Effector memory CD8-positive, alpha-beta T cell (primary cell): Measurements from ENCODE around the gene GYG2.
"Not testable (repeated sequence)": the region's sequence is repeated elsewhere in the genome, so short reads cannot be mapped to it uniquely, and the experiment has no call there.

Experiments
- ATAC-seq: fragments of 150-1000 bp; cut with Tn5 transposase; replicated peaks from 2 replicates; pipeline ENCODE4 v1.10.0; 2021; ENCODE audit warnings: mild to moderate bottlenecking, moderate library complexity
- DNase-seq, 3 experiments: peaks; one replicate each; pipeline ENCODE4 v3.0.0; 2021
- H3K27ac Mint-ChIP-seq, 2 donors: one replicate each; pipeline ENCODE4 v1.8.0; 2022; ENCODE audit warnings: mild to moderate bottlenecking in 2 of 2, mixed read lengths in 2 of 2, moderate library complexity in 2 of 2
- H3K27me3 Mint-ChIP-seq, 2 donors: one replicate each; pipeline ENCODE4 v1.8.0; 2022; ENCODE audit warnings: mixed read lengths in 2 of 2
- H3K36me3 Mint-ChIP-seq: one replicate; pipeline ENCODE4 v1.8.0; 2022; ENCODE audit warnings: mild to moderate bottlenecking, moderate library complexity, mixed read lengths; ENCODE audit not compliant: insufficient read depth
- H3K4me1 Mint-ChIP-seq, 2 donors: one replicate each; pipeline ENCODE4 v1.8.0; 2022; ENCODE audit warnings: low read depth in 2 of 2, mixed read lengths in 2 of 2
- H3K4me3 Mint-ChIP-seq, 2 donors: one replicate each; pipeline ENCODE4 v1.8.0; 2022; ENCODE audit warnings: mild to moderate bottlenecking in 2 of 2, mixed read lengths in 2 of 2, moderate library complexity in 2 of 2
- H3K9me3 Mint-ChIP-seq, 2 donors: one replicate each; pipeline ENCODE4 v1.8.0; 2022; ENCODE audit warnings: mixed read lengths in 2 of 2
- total RNA-seq, 9 experiments: gene quantifications; one replicate each; lab custom pipeline; 2026; lab: John Stamatoyannopoulos, UW

The GYG2 gene
- total RNA-seq: 0 to 0.78 (median 0) reads per million in 9 experiments

DNA sequence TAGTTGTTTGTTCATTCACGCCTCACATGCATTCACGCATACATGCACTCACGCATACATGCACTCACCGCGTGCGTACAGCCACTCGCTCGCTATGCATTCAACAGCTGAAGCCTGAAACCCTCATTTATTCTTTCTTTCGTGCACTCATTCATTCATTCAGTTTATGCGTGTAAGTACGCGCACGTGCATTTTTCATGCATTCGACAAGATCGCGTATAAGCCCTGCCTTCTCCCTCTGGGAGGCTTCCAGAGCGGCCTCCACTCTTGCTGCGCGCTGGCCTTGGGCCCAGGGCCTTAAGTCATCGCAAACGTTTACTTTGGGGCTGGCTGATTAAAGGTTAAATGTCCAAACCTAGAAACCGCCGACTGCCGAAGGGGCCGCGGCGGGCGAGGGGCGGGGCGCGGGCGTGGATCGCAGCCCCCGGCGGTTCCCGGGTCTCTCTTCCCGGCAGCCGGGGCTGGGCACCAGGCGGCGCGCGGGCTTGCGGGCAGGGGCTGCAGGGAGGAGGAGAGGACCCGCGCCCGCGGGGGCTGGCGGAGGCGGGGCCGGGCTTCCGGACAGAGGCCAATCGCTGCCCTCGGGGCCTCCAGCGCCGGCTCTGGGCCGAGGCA, at the start of gene GYG2:
GYG2 (plus strand) TSS at position 587 of the 615 bp plus-strand sequence. CDS start 1,259 bp downstream, outside the sequence.
- H3K9me3 Mint-ChIP-seq: no peaks in the 10 kb centered on the region
- H3K36me3 Mint-ChIP-seq: no peaks in the 10 kb centered on the region
- DNase-seq (no peak), ATAC-seq (no peak)
- no peak within 1 kb of the TSS for H3K27ac Mint-ChIP-seq
- H3K4me3 Mint-ChIP-seq: no peak within 1 kb of the TSS
- H3K4me1 Mint-ChIP-seq: no peaks in the 10 kb centered on the region
- H3K27me3 Mint-ChIP-seq: peaks cover 0 to 31% of the 10 kb centered on the region in 2 donors

DNA sequence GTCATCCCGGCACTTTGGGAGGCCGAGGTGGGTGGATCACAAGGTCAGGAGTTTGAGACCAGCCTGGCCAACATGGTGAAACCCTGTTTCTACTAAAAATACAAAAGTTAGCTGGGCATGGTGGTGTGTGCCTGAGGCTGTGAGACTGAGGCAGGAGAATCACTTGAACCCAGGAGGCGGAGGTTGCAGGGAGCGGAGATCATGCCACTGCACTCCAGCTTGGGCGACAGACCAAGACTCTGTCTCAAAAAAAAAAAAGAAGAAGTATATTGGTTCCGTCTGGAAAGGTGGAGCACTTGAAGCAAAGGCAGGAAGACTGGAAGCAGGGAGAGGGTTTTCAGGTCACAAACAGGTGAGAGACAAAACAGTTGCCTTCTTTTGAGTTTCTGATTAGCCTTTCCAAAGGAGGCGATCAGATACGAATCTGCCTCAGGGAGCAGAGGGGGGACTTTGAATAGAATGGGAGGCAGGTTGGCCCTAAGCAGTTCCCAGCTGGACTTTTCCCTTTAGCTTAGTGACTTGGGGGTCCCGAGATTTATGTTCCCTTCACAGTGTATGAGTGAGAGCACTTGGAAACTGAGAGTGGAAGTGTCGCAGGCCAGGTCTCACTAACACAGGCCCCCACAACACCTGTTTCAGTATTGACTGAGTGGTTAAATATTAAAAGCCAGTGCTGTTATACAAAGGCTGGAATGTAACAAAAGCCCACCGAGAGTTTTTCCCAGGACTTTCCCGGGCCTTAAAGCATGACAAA, 48.1 kb upstream of the GYG2 start:
- not testable (repeated sequence) for H3K4me1 Mint-ChIP-seq, H3K36me3 Mint-ChIP-seq, H3K4me3 Mint-ChIP-seq, ATAC-seq, H3K9me3 Mint-ChIP-seq, H3K27ac Mint-ChIP-seq, DNase-seq
- peaks cover 0 to 15% of the 10 kb centered on the region in 2 donors for H3K27me3 Mint-ChIP-seq

DNA sequence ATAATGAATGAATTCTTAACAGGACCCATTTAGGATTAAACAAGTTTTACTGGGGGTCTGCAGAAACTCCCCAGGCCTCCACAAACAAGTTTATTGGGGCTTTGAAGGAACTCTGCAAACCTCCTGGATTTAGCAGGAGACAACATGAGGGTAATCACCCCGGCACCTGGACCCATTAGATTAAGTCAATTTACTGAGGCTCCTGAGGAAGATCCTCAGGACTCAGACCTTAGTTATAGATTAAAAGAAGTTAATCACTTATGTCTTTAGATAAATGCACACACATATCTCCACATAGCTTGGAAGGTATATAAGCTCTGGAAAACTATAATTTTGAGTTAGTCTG, 47.5 kb upstream of the GYG2 start:
- Mint-ChIP-seq H3K27me3 (peaks cover 0 to 15% of the 10 kb centered on the region in 2 donors), H3K9me3 (no peaks in the 10 kb centered on the region), H3K4me1 (no peaks in the 10 kb centered on the region), H3K27ac (no peak overlapping the region), H3K4me3 (no peak overlapping the region), H3K36me3 (no peaks in the 10 kb centered on the region)
- DNase-seq (no peak), ATAC-seq (no peak)

DNA sequence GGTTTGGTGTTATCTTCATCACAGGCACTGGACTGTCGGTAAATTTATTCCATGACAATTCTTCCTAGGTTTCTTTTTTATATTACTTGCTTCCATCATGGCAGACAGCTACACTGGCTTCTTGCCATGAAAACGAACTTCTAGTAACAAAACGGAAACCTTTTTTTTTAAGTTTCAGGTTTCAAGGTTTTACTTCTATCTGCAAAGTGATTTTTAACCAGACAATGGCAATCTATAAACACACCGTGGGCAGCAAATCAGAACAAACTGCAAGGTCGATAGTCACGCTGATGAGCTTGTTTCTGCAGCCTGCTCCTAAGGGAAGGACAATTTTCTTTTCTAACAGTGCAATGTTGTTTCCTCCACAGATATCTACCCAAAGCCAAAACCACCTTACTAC, 47.0 kb upstream of the GYG2 start:
- Mint-ChIP-seq H3K4me1 (no peaks in the 10 kb centered on the region), H3K4me3 (no peak overlapping the region), H3K27me3 (peaks cover 3 to 16% of the 10 kb centered on the region in 2 donors), H3K36me3 (no peaks in the 10 kb centered on the region), H3K27ac (no peak overlapping the region), H3K9me3 (no peaks in the 10 kb centered on the region)
- DNase-seq: no peak
- ATAC-seq: no peak

DNA sequence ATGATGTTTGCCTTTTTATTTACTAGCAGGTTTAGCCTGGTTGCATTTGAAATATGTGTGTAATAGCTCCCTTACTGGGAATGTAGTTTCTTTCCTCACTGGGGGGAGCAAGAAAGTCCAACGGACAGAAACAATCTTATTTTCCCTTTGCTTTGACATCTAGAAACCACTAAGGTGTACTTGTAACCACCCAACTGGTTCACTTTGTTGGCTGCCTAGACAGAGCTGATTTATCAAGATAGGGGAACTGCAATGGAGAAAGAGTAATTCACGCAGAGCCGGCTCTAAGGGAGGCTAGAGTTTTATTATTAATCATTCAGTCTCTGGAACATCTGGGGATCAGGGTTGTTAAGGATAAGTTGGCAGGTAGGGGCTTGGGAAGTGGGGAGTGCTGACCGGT, 46.6 kb upstream of the GYG2 start:
- H3K4me1 Mint-ChIP-seq: no peaks in the 10 kb centered on the region
- H3K9me3 Mint-ChIP-seq: no peaks in the 10 kb centered on the region
- no peak for ATAC-seq
- no peak overlapping the region for H3K27ac Mint-ChIP-seq
- H3K27me3 Mint-ChIP-seq: peaks cover 8 to 17% of the 10 kb centered on the region in 2 donors
- DNase-seq: no peak
- H3K4me3 Mint-ChIP-seq: no peak overlapping the region
- no peaks in the 10 kb centered on the region for H3K36me3 Mint-ChIP-seq

DNA sequence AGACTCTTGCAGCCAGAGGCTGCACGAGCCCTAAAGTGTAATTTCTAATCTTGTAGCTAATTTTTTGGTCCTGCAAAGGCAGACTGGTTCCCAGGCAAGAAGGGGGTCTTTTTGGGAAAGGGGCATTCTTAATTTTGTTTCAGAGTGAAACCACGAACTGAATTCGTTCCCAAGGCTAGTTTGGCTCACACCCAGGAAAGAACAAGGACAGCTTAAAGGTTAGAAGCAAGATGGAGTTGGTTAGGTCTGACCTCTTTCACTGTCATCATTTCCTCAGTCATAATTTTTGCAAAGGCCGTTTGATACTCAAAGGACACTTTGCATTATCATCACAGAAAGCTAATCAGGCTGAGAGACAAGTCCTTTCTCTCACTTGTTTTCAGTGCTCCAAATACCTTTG, 46.0 kb upstream of the GYG2 start:
- H3K4me3 Mint-ChIP-seq: no peak overlapping the region
- no peaks in the 10 kb centered on the region for H3K36me3 Mint-ChIP-seq
- H3K4me1 Mint-ChIP-seq: no peaks in the 10 kb centered on the region
- no peaks in the 10 kb centered on the region for H3K9me3 Mint-ChIP-seq
- H3K27ac Mint-ChIP-seq: no peak overlapping the region
- peaks cover 8 to 12% of the 10 kb centered on the region in 2 donors for H3K27me3 Mint-ChIP-seq
- ATAC-seq: no peak
- DNase-seq: no peak

DNA sequence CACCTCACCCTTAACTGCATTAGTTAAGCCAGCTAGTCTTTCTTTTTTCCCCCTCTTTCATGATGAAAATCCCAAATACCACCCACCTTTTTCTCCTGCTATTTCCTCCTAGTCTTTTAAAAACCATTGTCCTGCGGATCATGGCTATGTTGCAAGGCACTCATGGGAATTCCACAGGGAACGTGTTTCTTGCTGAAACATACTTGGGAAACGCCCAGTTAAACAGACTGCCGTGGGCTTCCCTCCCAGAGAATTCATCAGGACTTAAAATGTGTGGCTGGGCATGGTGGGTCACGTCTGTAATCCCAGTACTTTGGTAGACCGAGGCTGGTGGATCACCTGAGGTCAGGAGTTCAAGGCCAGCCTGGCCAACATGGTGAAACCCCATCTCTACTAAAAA, 44.7 kb upstream of the GYG2 start:
- Mint-ChIP-seq H3K36me3 (no peaks in the 10 kb centered on the region), H3K9me3 (no peaks in the 10 kb centered on the region), H3K27ac (no peak overlapping the region), H3K27me3 (peaks cover 7 to 8% of the 10 kb centered on the region in 2 donors), H3K4me3 (no peak overlapping the region), H3K4me1 (no peaks in the 10 kb centered on the region)
- DNase-seq (no peak), ATAC-seq (no peak)

DNA sequence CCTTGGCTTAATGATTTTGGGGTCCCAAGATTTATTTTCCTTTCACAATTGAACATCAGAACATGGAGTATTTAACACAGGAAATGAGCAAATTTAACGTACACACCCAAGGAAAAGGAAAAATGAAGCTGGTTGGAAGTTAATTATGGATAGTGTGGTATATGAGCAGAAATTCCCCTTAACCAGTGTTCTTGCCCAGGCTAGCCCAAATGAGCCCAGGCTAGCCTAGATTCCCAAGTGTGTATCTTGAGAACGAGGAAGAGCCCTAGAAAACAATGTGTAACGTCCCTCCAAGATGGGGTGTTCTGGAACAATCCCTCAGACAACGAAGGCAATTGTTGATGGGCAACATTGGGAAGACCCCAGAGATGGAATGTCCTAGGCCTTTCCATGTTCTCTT, 43.2 kb upstream of the GYG2 start:
- H3K9me3 Mint-ChIP-seq: no peaks in the 10 kb centered on the region

DNA sequence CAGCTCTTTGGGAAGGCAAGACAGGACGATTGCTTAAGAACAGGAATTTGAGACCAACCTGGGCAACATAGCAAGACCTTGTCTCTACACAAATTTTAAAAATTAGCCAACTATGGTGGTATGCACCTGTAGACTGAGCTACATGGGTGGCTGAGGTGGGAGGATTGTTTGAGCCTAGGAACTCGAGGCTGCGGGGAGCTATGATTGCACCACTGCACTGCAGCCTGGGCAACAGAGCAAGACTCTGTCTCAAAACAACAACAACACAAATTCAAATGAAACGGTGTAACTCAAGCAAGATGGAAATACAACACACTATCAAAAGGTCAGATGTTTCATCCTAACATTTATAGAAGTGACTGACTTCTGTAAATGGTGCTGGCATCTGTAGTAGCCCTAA, 39.8 kb upstream of the GYG2 start:
- ATAC-seq (no peak), DNase-seq (no peak)
- H3K9me3 Mint-ChIP-seq: no peaks in the 10 kb centered on the region
- peaks cover 7 to 18% of the 10 kb centered on the region in 2 donors for H3K27me3 Mint-ChIP-seq
- H3K4me1 Mint-ChIP-seq: no peaks in the 10 kb centered on the region
- no peak overlapping the region for H3K4me3 Mint-ChIP-seq
- no peaks in the 10 kb centered on the region for H3K36me3 Mint-ChIP-seq
- H3K27ac Mint-ChIP-seq: no peak overlapping the region

More for the DNA sequence above, 43.2 kb upstream of the GYG2 start:
- Mint-ChIP-seq H3K4me1 (no peaks in the 10 kb centered on the region), H3K27ac (no peak overlapping the region), H3K27me3 (peaks cover 7 to 8% of the 10 kb centered on the region in 2 donors), H3K36me3 (no peaks in the 10 kb centered on the region), H3K4me3 (no peak overlapping the region)
- no peak for DNase-seq
- ATAC-seq: no peak

DNA sequence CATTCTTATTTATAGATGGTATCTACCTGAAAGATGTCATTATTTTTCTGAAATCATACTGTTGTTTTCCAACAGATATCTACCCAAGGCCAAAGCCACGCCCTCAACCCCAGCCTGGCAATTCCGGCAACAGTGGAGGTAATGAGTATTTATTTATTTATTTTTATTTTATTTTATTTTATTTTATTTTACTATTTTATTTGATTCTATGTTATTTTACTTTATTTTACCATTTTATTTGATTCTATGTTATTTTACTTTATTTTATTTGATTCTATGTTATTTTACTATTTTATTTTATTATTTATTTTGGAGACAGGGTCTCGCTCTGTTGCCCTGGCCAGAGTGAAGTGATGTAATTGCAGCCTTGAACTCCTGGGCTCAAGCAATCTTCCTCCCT, 39.2 kb upstream of the GYG2 start:
- no peak overlapping the region for H3K4me3 Mint-ChIP-seq
- no peaks in the 10 kb centered on the region for H3K9me3 Mint-ChIP-seq
- H3K27me3 Mint-ChIP-seq: peaks cover 7 to 20% of the 10 kb centered on the region in 2 donors

DNA sequence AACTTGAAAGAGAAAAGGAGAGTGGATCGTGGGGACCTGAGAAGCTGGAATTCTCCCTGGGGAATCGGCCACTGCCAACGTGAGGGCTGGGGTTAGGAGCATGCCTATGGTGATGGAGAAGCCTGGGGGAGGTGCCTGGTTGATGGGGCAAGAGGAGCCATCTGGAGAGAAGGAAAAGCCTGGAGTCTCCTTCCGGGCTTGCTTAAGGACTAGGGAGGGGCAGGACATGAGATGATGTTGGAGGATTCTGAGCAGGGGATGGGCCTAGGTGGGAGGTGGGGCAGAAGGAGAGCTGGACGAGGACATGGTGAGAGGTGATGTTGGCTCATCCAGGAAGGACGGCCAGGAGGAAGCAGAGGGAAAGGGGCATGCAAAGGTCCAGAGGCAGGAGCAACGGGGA, 35.0 kb upstream of the GYG2 start:
- Mint-ChIP-seq H3K4me3 (no peak overlapping the region), H3K27ac (no peak overlapping the region)

More for the DNA sequence above, 39.2 kb upstream of the GYG2 start:
- Mint-ChIP-seq H3K27ac (no peak overlapping the region), H3K36me3 (no peaks in the 10 kb centered on the region), H3K4me1 (no peaks in the 10 kb centered on the region)
- DNase-seq (no peak), ATAC-seq (no peak)

DNA sequence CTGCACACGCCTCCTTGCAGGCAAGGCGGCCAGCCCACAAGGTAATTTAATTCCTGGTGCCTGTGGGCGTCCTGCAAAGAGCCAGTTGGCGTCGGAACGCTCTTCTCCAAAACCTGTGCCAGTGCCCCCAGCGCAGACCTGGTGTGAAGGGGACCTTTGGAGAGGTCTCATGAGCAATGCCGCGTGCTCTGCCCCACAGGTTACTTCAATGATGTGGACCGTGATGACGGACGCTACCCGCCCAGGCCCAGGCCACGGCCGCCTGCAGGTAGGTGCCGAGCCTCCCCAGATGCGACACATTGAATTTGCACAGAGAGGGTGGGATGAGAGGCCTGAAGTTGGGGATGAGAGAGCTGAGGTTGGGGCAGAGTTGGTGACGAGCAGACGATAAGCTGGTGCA, 34.4 kb upstream of the GYG2 start:
- H3K27ac Mint-ChIP-seq: no peak overlapping the region

More for the DNA sequence above, 35.0 kb upstream of the GYG2 start:
- no peaks in the 10 kb centered on the region for H3K4me1 Mint-ChIP-seq
- H3K9me3 Mint-ChIP-seq: no peaks in the 10 kb centered on the region
- no peak for DNase-seq
- H3K36me3 Mint-ChIP-seq: no peaks in the 10 kb centered on the region
- ATAC-seq: no peak
- peaks cover 0 to 12% of the 10 kb centered on the region in 2 donors for H3K27me3 Mint-ChIP-seq

DNA sequence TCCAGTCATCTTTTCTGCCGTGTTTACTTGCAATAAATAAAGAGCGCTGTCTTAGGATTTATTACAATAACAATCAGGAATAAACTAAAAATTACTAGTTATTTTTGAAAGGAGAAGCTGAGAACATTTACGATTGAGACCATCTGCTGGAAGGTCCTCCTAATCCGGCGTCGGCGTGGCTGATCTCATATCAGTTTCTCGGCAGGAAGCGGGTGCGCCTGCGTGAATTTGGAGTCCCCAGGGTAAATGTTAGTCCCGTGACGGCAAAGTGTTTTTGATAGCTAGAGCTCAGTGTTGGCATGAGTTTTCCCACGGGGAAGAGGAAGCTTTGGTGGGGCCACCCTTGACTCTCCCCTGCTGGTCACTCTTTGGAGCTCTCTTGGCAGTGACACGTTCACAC, 31.9 kb upstream of the GYG2 start:
- not testable (repeated sequence) for H3K4me1 Mint-ChIP-seq, H3K36me3 Mint-ChIP-seq, H3K4me3 Mint-ChIP-seq, DNase-seq, ATAC-seq, H3K9me3 Mint-ChIP-seq, H3K27ac Mint-ChIP-seq
- H3K27me3 Mint-ChIP-seq: peaks cover 0 to 12% of the 10 kb centered on the region in 2 donors

More for the DNA sequence above, 34.4 kb upstream of the GYG2 start:
- Mint-ChIP-seq H3K27me3 (peaks cover 0 to 12% of the 10 kb centered on the region in 2 donors), H3K4me1 (no peaks in the 10 kb centered on the region), H3K4me3 (no peak overlapping the region), H3K36me3 (no peaks in the 10 kb centered on the region), H3K9me3 (no peaks in the 10 kb centered on the region)
- DNase-seq (no peak), ATAC-seq (no peak)

DNA sequence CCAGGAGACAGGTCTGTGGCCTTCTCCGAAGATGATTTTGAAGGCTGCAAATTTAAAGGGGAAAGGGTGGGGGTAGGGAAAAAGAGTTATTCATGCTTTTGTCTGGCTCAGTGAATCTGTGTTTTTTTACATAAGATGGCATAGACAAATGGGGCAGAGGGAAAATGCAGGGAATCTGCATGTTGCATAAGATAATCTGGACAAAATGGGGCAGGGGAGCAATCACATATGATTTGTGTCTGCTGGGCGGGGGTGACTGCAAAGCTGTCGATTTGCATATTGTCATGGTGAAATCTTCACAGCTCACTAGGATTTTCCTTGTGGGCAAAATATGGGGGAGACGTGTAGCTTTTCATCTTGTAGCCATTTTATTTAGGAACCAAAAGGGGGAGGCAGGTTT, 29.4 kb upstream of the GYG2 start:
- Mint-ChIP-seq H3K27ac (no peak overlapping the region), H3K4me3 (no peak overlapping the region), H3K27me3 (no peaks in the 10 kb centered on the region), H3K9me3 (no peaks in the 10 kb centered on the region), H3K36me3 (no peaks in the 10 kb centered on the region), H3K4me1 (no peaks in the 10 kb centered on the region)
- no peak for DNase-seq
- ATAC-seq: no peak
